GM12878 (cell line): Measurements from ENCODE around the gene USP17L13. TPM values are rescaled to one million over a fixed set of nuclear protein-coding genes. Genes with fewer than 3 reads are reported as not detected.
"Not testable (repeated sequence)": the region's sequence is repeated elsewhere in the genome, so short reads cannot be mapped to it uniquely, and the experiment has no call there.

ENCODE experiments used
- ATAC-seq: fragments of 200-7000 bp; cut with Tn5 transposase; 3 replicates; pipeline ENCODE4 v1.9.1; 2020; ENCODE audit warnings: mild to moderate bottlenecking, moderate library complexity
- BruUV-seq: library from RNA; stranded (reverse); fragments of 400-500 nt; replicated peaks from 2 replicates; lab custom pipeline; 2021; lab: Mats Ljungman, UMichigan
- CTCF ChIA-PET: fragments of 300-600 bp; sonication (Branson Sonifier 250); formaldehyde crosslinking; extraction: SDS; loops from one replicate; lab custom pipeline; 2021; ENCODE audit warnings: inconsistent platforms; lab: Yijun Ruan, JAX
- POLR2A ChIA-PET: fragments of 350-600 bp; formaldehyde crosslinking; extraction: SDS; loops from one replicate; lab custom pipeline; 2021; ENCODE audit warnings: inconsistent platforms; lab: Charles Lee
- RAD21 ChIA-PET: fragments of 300-600 bp; sonication (Branson Sonifier 250); formaldehyde crosslinking; loops from one replicate; lab custom pipeline; 2023; ENCODE audit warnings: antibody characterized with exemption; ENCODE audit not compliant: unreplicated experiment; lab: Charles Lee
- SMC1A ChIA-PET: fragments of 300-600 bp; sonication (Branson Sonifier 250); formaldehyde crosslinking; loops from one replicate; lab custom pipeline; 2023; ENCODE audit not compliant: unreplicated experiment, uncharacterized antibody; lab: Charles Lee
- DNase-seq: peaks from one replicate; pipeline ENCODE4 v3.0.0-alpha.2; 2011; ENCODE audit warnings: low read depth, low spot score
- FAIRE-seq: peaks from 3 replicates; lab custom pipeline; 2011; peaks lifted over from hg19 to GRCh38; lab: Jason Lieb, UNC
- H2AFZ ChIP-seq: 2 replicates; pipeline ENCODE4 v1.6.0; 2011; ENCODE audit warnings: low read depth, low read length, control low read depth; ENCODE audit not compliant: control insufficient read depth
- H3K27ac ChIP-seq: 2 replicates; pipeline ENCODE4 v1.5.1; 2011; ENCODE audit warnings: control low read depth; ENCODE audit not compliant: control insufficient read depth, insufficient read depth
- H3K27me3 ChIP-seq, 2 experiments: replicated peaks in 1 of 2; 2 replicates each; pipeline versions ENCODE4 v1.6.0 to v1.6.1; 2011; ENCODE audit warnings: low read length in 1 of 2; ENCODE audit not compliant: control insufficient read depth in 2 of 2, insufficient read depth in 2 of 2
- H3K36me3 ChIP-seq, 2 experiments: 2 replicates each; pipeline ENCODE4 v1.5.1; 2011; ENCODE audit warnings: low read length in 1 of 2; ENCODE audit not compliant: control insufficient read depth in 2 of 2, insufficient read depth in 2 of 2
- H3K4me1 ChIP-seq: 2 replicates; pipeline ENCODE4 v1.6.1; 2011; ENCODE audit warnings: mild to moderate bottlenecking, low read length, moderate library complexity, mixed read lengths; ENCODE audit not compliant: control insufficient read depth, insufficient read depth
- H3K4me2 ChIP-seq: 2 replicates; pipeline ENCODE4 v1.6.0; 2011; ENCODE audit warnings: control low read depth; ENCODE audit not compliant: control insufficient read depth, insufficient read depth
- H3K4me3 ChIP-seq: fragments of 200-600 bp; sonication (generic); 2 replicates; pipeline ENCODE4 v1.5.1; 2016
- H3K79me2 ChIP-seq: 2 replicates; pipeline ENCODE4 v1.6.0; 2011; ENCODE audit warnings: low read length; ENCODE audit not compliant: control insufficient read depth, insufficient read depth
- H3K9ac ChIP-seq: 2 replicates; pipeline ENCODE4 v1.8.0; 2011; ENCODE audit warnings: low read length, control low read depth, mixed read lengths; ENCODE audit not compliant: control insufficient read depth, insufficient read depth
- H3K9me3 ChIP-seq: replicated peaks from 3 replicates; pipeline ENCODE4 v1.5.1; 2011; ENCODE audit warnings: mild to moderate bottlenecking, low read length; ENCODE audit not compliant: control insufficient read depth, insufficient read depth
- H4K20me1 ChIP-seq: 2 replicates; pipeline ENCODE4 v1.6.0; 2011; ENCODE audit not compliant: control insufficient read depth, insufficient read depth
- WGBS: methylation state at CpG from one replicate; pipeline ENCODE4 v1.1.6; 2016; ENCODE audit warnings: low lambda C conversion rate; ENCODE audit not compliant: insufficient replicate concordance, insufficient coverage; ENCODE audit errors: missing lambda C conversion rate; 5-methylcytosine and 5-hydroxymethylcytosine counted together
- in situ Hi-C: fragments of 300-500 bp; cut with MboI; formaldehyde crosslinking; loops from 9 replicates; pipeline ENCODE4 v1.14.3; 2018; ENCODE audit warnings: mixed read lengths
- intact Hi-C: fragments of 100-400 bp; cut with micrococcal nuclease; formaldehyde crosslinking; loops from one replicate; pipeline ENCODE4 v1.14.2; 2022; ENCODE audit not compliant: unreplicated experiment
- polyA plus RNA-seq, 11 experiments: library from polyadenylated mRNA; depleted of rRNA in 4 of 11; unstranded in 6 of 11; stranded (reverse) in 5 of 11; fragments of >200 nt; fragmentation: Nextera tagmentation in 4 of 11; fragmentation: Illumina TruSeq in 1 of 11; extraction: Ambion mirVana in 4 of 11; extraction: Trizol in 1 of 11; gene quantifications; 1 replicate in 1 of 11; 2 replicates in 10 of 11; pipeline versions ENCODE4 v1.2.1 to v1.2.3, GENCODE V29; 2011 to 2016; ENCODE audit warnings: inconsistent platforms in 2 of 11, missing spikeins in 2 of 11, low read depth in 1 of 11
- total RNA-seq, 4 experiments: library from RNA; depleted of rRNA in 3 of 4; stranded (reverse); fragments of >200 nt in 3 of 4; fragmentation: Illumina TruSeq in 1 of 4; extraction: Trizol in 1 of 4; gene quantifications; 2 replicates each; pipeline versions ENCODE4 v1.2.1 to v1.2.3, GENCODE V29; 2013 to 2021

USP17L13 gene
- total and polyA plus RNA-seq, 10 of the 15 experiments (the other 5 are each of a cell fraction or from before 2014, with no cell fraction given): not detected

- H3K9ac ChIP-seq, ATAC-seq, CTCF ChIA-PET, H4K20me1 ChIP-seq, SMC1A ChIA-PET, H3K4me3 ChIP-seq, H3K27ac ChIP-seq, H3K79me2 ChIP-seq, FAIRE-seq, H3K4me2 ChIP-seq, H3K9me3 ChIP-seq, intact Hi-C loops, BruUV-seq, H3K27me3 ChIP-seq, in situ Hi-C loops, DNase-seq, H3K36me3 ChIP-seq, RAD21 ChIA-PET, H2AFZ ChIP-seq, H3K4me1 ChIP-seq, POLR2A ChIA-PET: not testable (repeated sequence)
- no CpG with 5 or more reads among the region's 15 CpGs for WGBS
These were observed 33.1 kb downstream of the USP17L13 start, which contains the start of gene USP17L20 for GRCh38 chr4:9257824-9258223. USP17L20 (plus strand) TSS chr4:9258124; CDS start chr4:9258124, 0 bp downstream.

- H3K36me3 ChIP-seq, H3K9me3 ChIP-seq, H3K4me2 ChIP-seq, H3K27me3 ChIP-seq, H2AFZ ChIP-seq, RAD21 ChIA-PET, H4K20me1 ChIP-seq, POLR2A ChIA-PET, ATAC-seq, H3K9ac ChIP-seq, CTCF ChIA-PET, BruUV-seq, H3K27ac ChIP-seq, DNase-seq, H3K79me2 ChIP-seq, SMC1A ChIA-PET, intact Hi-C loops, H3K4me1 ChIP-seq, FAIRE-seq, H3K4me3 ChIP-seq, in situ Hi-C loops: not testable (repeated sequence)
- no CpG with 5 or more reads among the region's 13 CpGs for WGBS
These were observed 37.9 kb downstream of the USP17L13 start, which contains the start of gene USP17L21 for GRCh38 chr4:9262572-9262971. USP17L21 (plus strand) TSS chr4:9262872; CDS start chr4:9262872, 0 bp downstream.

GRCh38 chr4:9267319-9267718 is 42.6 kb downstream of the USP17L13 start, which contains the start of gene USP17L22:
USP17L22 (plus strand) TSS chr4:9267619; CDS start chr4:9267619, 0 bp downstream.
- ATAC-seq, H3K27ac ChIP-seq, H3K9me3 ChIP-seq, H3K9ac ChIP-seq, H3K27me3 ChIP-seq, DNase-seq, CTCF ChIA-PET, intact Hi-C loops, H3K79me2 ChIP-seq, in situ Hi-C loops, RAD21 ChIA-PET, H2AFZ ChIP-seq, H3K4me2 ChIP-seq, H4K20me1 ChIP-seq, BruUV-seq, SMC1A ChIA-PET, FAIRE-seq, H3K4me3 ChIP-seq, H3K4me1 ChIP-seq, POLR2A ChIA-PET, H3K36me3 ChIP-seq: not testable (repeated sequence)
- no CpG with 5 or more reads among the region's 15 CpGs for WGBS

- H3K4me3 ChIP-seq, in situ Hi-C loops, RAD21 ChIA-PET, SMC1A ChIA-PET, CTCF ChIA-PET, H4K20me1 ChIP-seq, H3K4me2 ChIP-seq, H3K27ac ChIP-seq, ATAC-seq, FAIRE-seq, H3K9ac ChIP-seq, H3K9me3 ChIP-seq, H3K36me3 ChIP-seq, POLR2A ChIA-PET, intact Hi-C loops, DNase-seq, H3K27me3 ChIP-seq, BruUV-seq, H3K4me1 ChIP-seq, H2AFZ ChIP-seq, H3K79me2 ChIP-seq: not testable (repeated sequence)
- 50% methylated on average over 7 of the region's 10 CpGs for WGBS
These were observed 47.0 kb downstream of the USP17L13 start for GRCh38 chr4:9271719-9272118.
